ENCODE measurements around the gene ITIH1. TPM values are rescaled to one million over a fixed set of nuclear protein-coding genes. Genes with fewer than 3 reads are reported as not detected.
"Not testable (repeated sequence)": the region's sequence is repeated elsewhere in the genome, so short reads cannot be mapped to it uniquely, and the experiment has no call there.

Gene ITIH1
- total RNA-seq, 1 donor from 2014 or later, result 0.80 TPM

DNA sequence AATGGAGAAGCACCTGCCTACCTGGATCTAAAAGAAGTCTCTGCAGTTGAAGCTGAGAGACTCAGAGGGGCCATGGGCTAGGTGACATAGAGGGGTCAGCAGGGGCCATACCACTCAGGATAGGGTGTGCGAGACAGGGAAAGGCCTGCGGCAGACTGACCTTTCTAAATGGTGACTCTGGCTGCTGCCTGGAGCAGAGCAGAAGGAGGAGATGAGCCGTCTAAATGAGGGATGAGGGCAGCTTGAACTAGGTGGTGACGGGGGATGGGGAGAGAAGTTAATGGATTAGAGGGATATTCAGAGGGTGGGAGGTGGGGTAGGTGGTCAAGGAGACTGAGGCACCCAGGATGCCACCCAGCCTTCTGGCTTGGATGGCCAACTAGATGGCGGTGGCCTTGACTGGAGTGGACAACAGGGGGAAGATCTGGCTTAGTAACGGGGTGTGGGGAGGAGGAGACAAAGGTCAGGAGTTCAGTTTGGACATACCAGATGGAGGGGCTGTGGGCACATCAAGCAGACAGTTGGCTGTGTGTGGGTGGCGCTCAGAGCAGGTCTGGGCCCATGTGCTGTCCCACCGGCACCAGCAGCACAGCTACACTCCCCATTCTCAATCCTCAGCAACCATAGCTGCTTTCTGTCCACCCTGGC lies 3.2 kb upstream of the ITIH1 start:
- ATAC-seq (ENCODE audit: low read depth), result no peak
- TF ChIP-seq, protein P1, sequence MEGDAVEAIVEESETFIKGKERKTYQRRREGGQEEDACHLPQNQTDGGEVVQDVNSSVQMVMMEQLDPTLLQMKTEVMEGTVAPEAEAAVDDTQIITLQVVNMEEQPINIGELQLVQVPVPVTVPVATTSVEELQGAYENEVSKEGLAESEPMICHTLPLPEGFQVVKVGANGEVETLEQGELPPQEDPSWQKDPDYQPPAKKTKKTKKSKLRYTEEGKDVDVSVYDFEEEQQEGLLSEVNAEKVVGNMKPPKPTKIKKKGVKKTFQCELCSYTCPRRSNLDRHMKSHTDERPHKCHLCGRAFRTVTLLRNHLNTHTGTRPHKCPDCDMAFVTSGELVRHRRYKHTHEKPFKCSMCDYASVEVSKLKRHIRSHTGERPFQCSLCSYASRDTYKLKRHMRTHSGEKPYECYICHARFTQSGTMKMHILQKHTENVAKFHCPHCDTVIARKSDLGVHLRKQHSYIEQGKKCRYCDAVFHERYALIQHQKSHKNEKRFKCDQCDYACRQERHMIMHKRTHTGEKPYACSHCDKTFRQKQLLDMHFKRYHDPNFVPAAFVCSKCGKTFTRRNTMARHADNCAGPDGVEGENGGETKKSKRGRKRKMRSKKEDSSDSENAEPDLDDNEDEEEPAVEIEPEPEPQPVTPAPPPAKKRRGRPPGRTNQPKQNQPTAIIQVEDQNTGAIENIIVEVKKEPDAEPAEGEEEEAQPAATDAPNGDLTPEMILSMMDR (IDR thresholded peaks at IDR 0.05), result no peak
- Mint-ChIP-seq H3K4me1 (peaks cover 22% of the 10 kb centered on the region), H3K27me3 (no peaks in the 10 kb centered on the region), H3K4me3 (no peak overlapping the region), H3K27ac (no peak overlapping the region), H3K9me3 (no peaks in the 10 kb centered on the region), H3K36me3 (ENCODE audit: low read depth) (peaks cover 2% of the 10 kb centered on the region)
- intact Hi-C loops (cut with micrococcal nuclease), result loop anchor here (5.0 to 10.0 kb wide), 2 partner anchors 43 to 239 kb away; partner anchors contain the start of genes NT5DC2 and UQCC5
- POLR2A ChIA-PET, result interaction anchor here (0.7 kb wide), 1 partner anchor 219 kb away, joined by 6 read pairs; no protein-coding TSS in a partner anchor
- CTCF ChIA-PET, result no interaction called here
- no peak for DNase-seq

DNA sequence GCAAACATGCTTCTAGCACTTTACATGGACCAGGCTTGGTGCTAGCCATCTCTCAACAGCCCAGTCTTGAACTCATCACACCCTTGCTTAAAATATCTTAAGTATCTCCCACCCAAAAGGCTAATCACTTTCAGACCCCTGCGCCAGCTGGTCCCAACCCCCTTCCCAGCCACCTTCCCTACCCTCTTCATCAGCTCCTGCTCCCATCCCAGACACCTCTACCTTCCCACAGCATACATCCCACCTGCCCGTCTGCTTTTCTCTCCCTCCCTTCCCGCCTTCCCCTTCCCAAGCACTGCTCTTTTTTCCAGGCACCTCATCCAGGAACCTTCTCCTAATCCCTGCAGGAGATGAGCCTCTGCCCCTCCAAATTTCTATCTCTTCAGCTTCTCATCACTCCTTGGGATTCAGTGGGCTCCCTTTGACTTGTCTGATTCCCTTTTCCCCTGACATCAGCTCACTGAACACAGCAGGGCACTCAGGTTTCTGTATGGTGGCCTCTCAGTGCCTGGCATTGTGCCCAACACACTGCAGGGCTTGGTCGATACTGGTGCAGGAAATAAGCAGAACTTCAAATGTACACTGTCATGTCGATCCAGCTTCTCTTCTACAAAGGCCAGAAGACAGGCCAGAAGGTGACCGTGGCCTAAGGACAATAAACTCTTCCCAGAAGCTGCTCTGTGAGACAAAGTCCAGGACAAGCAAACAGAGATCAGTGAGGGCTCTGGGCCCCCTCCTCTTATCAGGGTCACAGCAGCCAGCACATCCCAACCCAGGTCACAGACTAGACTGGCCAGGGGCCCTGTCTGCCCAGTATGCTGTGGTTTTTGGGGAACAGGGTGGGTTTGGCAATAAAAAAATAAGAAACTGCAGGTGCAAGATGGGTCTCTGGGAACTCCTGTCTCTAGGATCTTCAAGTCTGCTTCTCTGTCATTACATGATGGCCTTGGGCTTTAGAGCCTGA lies 2.2 kb upstream of the ITIH1 start:
- ATAC-seq (ENCODE audit: low read depth) (no peak), DNase-seq (no peak)
- intact Hi-C loops (cut with micrococcal nuclease), result loop anchor here (5.0 to 10.0 kb wide), 2 partner anchors 42 to 240 kb away; partner anchors contain the start of genes NT5DC2 and UQCC5
- Mint-ChIP-seq H3K27ac (no peak overlapping the region), H3K36me3 (ENCODE audit: low read depth) (no peaks in the 10 kb centered on the region), H3K4me1 (peaks cover 20% of the 10 kb centered on the region), H3K27me3 (no peaks in the 10 kb centered on the region), H3K4me3 (no peak overlapping the region), H3K9me3 (no peaks in the 10 kb centered on the region)
- TF ChIP-seq, protein P1 (IDR thresholded peaks at IDR 0.05), result no peak
- POLR2A ChIA-PET, result no interaction called here
- CTCF ChIA-PET, result no interaction called here

DNA sequence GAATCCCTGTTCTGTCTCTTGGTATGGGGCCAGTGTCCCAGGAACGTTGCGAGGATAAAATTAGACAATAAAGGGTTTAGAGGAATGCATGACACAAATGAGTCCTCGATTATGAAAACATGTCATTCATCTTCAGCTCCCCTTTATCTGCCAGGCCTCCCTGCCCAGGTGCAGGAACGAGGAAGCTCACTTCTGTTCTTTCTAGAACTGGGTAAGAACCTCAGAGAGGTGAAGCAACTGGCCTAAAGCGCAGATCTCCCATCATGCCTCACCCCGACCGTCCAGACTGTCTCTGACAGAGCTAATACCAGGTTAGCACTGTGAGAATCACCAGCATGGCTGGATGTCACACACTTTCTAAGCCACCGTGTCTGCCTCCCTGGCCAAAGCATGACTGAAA lies 1.5 kb upstream of the ITIH1 start:
- Mint-ChIP-seq H3K4me1 (peaks cover 19% of the 10 kb centered on the region), H3K27me3 (no peaks in the 10 kb centered on the region), H3K27ac (no peak overlapping the region), H3K4me3 (no peak overlapping the region), H3K9me3 (no peaks in the 10 kb centered on the region), H3K36me3 (ENCODE audit: low read depth) (no peaks in the 10 kb centered on the region)
- TF ChIP-seq, protein P1 (IDR thresholded peaks at IDR 0.05), result no peak
- DNase-seq (no peak), ATAC-seq (ENCODE audit: low read depth) (no peak)
- ChIA-PET CTCF (no interaction called here), POLR2A (no interaction called here)
- intact Hi-C loops (cut with micrococcal nuclease), result loop anchor here (10.0 kb wide), 1 partner anchor 241 kb away; the partner anchor contains the start of genes NT5DC2 and UQCC5

DNA sequence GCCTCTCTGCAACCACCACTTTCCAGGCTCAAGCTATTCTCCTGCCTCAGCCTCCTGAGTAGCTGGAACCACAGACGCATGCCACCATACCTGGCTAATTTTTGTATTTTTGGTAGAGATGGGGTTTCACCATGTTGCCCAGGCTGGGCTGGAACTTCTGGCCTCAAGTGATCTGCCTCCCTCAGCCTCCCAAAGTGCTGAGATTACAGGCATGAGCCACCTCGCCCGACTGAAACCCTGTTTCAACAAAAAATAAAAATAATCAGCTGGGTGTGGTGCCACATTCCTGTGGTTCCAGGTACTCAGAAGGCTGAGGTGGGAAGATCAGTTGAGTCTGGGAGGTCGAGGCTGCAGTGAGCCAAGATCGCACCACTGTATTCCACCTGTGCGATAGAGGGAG lies 913 bp upstream of the ITIH1 start:
- ATAC-seq (ENCODE audit: low read depth); POLR2A ChIA-PET; H3K9me3 Mint-ChIP-seq; H3K4me3 Mint-ChIP-seq; CTCF ChIA-PET; DNase-seq; H3K36me3 Mint-ChIP-seq (ENCODE audit: low read depth); H3K27me3 Mint-ChIP-seq; H3K27ac Mint-ChIP-seq: not testable (repeated sequence)
- peaks cover 14% of the 10 kb centered on the region for H3K4me1 Mint-ChIP-seq
- intact Hi-C loops (cut with micrococcal nuclease), result loop anchor here (10.0 kb wide), 1 partner anchor 242 kb away; the partner anchor contains the start of genes NT5DC2 and UQCC5

DNA sequence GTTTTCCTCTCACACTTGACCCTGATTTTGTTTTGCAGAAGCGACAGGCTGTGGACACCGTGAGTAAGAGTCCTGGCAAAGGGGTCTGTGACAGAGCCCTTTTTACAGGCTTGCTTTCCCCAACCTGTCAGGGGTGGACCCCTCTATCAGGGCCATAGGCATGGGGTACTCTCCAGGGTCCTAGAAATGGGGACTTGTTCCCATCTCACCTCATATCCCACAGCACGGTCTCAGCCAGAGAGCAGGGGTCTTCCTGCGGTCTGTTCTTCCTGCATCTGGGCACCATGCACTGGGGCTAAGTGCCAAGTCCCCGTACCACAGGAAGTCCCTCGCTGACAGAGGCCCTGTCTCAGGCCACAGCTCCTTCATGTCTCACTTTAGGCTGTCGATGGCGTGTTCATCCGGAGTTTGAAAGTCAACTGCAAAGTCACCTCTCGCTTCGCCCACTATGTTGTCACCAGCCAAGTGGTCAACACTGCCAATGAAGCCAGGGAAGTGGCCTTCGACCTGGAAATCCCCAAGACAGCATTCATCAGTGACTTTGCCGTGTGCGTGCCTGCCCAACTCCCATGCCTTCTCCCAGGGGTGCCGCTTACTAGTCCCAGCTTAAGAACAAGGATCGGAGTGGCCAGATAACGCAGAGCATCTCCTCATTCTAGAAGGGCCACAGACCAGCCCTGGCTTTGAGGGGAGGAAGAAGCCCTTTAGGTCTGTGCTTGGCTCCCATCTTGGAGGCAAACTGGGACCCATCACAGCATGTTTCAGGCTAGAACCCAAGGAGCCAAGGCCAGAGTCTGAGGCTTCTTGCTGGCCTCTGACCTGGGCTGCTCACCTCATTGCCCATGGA lies 783 bp downstream of the ITIH1 start:
- CTCF ChIA-PET, result no interaction called here
- H3K27me3 Mint-ChIP-seq, result no peaks in the 10 kb centered on the region

More for the DNA sequence above, 783 bp downstream of the ITIH1 start:
- DNase-seq (peak; percentile 10), ATAC-seq (ENCODE audit: low read depth) (no peak)
- Mint-ChIP-seq H3K4me3 (no peak overlapping the region), H3K27ac (peak overlapping the region; percentile 71), H3K36me3 (ENCODE audit: low read depth) (no peaks in the 10 kb centered on the region), H3K4me1 (peaks cover 14% of the 10 kb centered on the region), H3K9me3 (no peaks in the 10 kb centered on the region)
- intact Hi-C loops (cut with micrococcal nuclease), result loop anchor here (2.0 to 10.0 kb wide), 2 partner anchors 243 to 269 kb away; partner anchors contain the start of genes NT5DC2, SFMBT1 and UQCC5
- POLR2A ChIA-PET, result interaction anchor here (2.3 kb wide), 1 partner anchor 8 kb away, joined by 44 read pairs; the partner anchor contains the start of gene NEK4
- TF ChIP-seq, protein P1 (IDR thresholded peaks at IDR 0.05), result no peak

Measured in activated B cell treated with CpG ODN at 0.5 μM for 24 hours (primary cell).